GM19328 (cell line): ENCODE results near the gene ACVR1.

ENCODE experiments used
- ATAC-seq: cut with Tn5 transposase; IDR thresholded peaks from one replicate; pipeline ENCODE4 v1.9.1; 2021; ENCODE audit warnings: mild to moderate bottlenecking, moderate library complexity; ENCODE audit not compliant: unreplicated experiment

ACVR1 gene

GRCh38 chr2:157857881-157858280, 18.2 kb downstream of the ACVR1 start:
- ATAC-seq, result no peak

GRCh38 chr2:157856187-157856515, 20.0 kb downstream of the ACVR1 start:
- ATAC-seq, result no peak

GRCh38 chr2:157853820-157854219, 22.3 kb downstream of the ACVR1 start:
- ATAC-seq, result no peak

GRCh38 chr2:157853211-157853610, 22.9 kb downstream of the ACVR1 start:
- no peak for ATAC-seq

- no peak for ATAC-seq
Observed at GRCh38 chr2:157849591-157849990, 26.5 kb downstream of the ACVR1 start.

GRCh38 chr2:157848213-157848612, 27.9 kb downstream of the ACVR1 start:
- no peak for ATAC-seq

GRCh38 chr2:157845081-157845480, 31.0 kb downstream of the ACVR1 start:
- no peak for ATAC-seq

- ATAC-seq, result no peak
Observed at GRCh38 chr2:157843935-157844334, 32.2 kb downstream of the ACVR1 start.

- no peak for ATAC-seq
Observed at GRCh38 chr2:157843081-157843480, 33.0 kb downstream of the ACVR1 start.

GRCh38 chr2:157842106-157842879, 33.8 kb downstream of the ACVR1 start:
- ATAC-seq, result no peak

- ATAC-seq, result no peak
Observed at GRCh38 chr2:157841485-157841884, 34.6 kb downstream of the ACVR1 start.

GRCh38 chr2:157840568-157841156, 35.5 kb downstream of the ACVR1 start:
- ATAC-seq, result no peak

GRCh38 chr2:157839822-157840221, 36.3 kb downstream of the ACVR1 start:
- no peak for ATAC-seq

- no peak for ATAC-seq
Observed at GRCh38 chr2:157839162-157839801, 36.8 kb downstream of the ACVR1 start.

GRCh38 chr2:157838442-157839161, 37.5 kb downstream of the ACVR1 start:
- ATAC-seq, result no peak

- no peak for ATAC-seq
Observed at GRCh38 chr2:157837851-157838441, 38.2 kb downstream of the ACVR1 start.

- ATAC-seq, result no peak
Observed at GRCh38 chr2:157836531-157836930, 39.6 kb downstream of the ACVR1 start.

GRCh38 chr2:157835425-157835824, 40.7 kb downstream of the ACVR1 start:
- no peak for ATAC-seq

GRCh38 chr2:157835006-157835405, 41.1 kb downstream of the ACVR1 start:
- no peak for ATAC-seq

- ATAC-seq, result no peak
Observed at GRCh38 chr2:157833721-157834120, 42.4 kb downstream of the ACVR1 start.
